ENCODE measurements around the gene NFE2L3. TPM values are rescaled to one million over a fixed set of nuclear protein-coding genes. Genes with fewer than 3 reads are reported as not detected.

Gene NFE2L3
- total RNA-seq, 4 donors from 2014 or later: 2.0 to 8.4 (median 5.6) TPM

- intact Hi-C loops (cut with DNase I): no loop called here
- DNase-seq: no peak
- Histone ChIP-seq H3K4me3 (no peak overlapping the region), H3K4me1 (no peaks in the 10 kb centered on the region), H3K36me3 (no peaks in the 10 kb centered on the region), H3K27ac (no peak overlapping the region), H3K9me3 (no peaks in the 10 kb centered on the region), H3K27me3 (peaks cover 0 to 17% (median 0%) of the 10 kb centered on the region in 4 donors)
- 77 to 80% methylated on average over 5 of the region's 5 CpGs for WGBS, 2 donors
- TF ChIP-seq CTCF (IDR thresholded peaks at IDR 0.05) (no peak), POLR2A (IDR thresholded peaks at IDR 0.05) (no peak)
These were observed 72.4 kb downstream of the NFE2L3 start for GRCh38 chr7:26224359-26224758.

- DNase-seq: no peak
- 86 to 88% methylated on average over 2 of the region's 2 CpGs for WGBS, 2 donors
- Histone ChIP-seq H3K36me3 (no peaks in the 10 kb centered on the region), H3K9me3 (no peaks in the 10 kb centered on the region), H3K4me1 (no peaks in the 10 kb centered on the region), H3K4me3 (no peak overlapping the region), H3K27me3 (peaks cover 0 to 17% (median 0%) of the 10 kb centered on the region in 4 donors), H3K27ac (no peak overlapping the region)
- intact Hi-C loops (cut with DNase I): no loop called here
- TF ChIP-seq CTCF (IDR thresholded peaks at IDR 0.05) (no peak), POLR2A (IDR thresholded peaks at IDR 0.05) (no peak)
These were observed 76.0 kb downstream of the NFE2L3 start for GRCh38 chr7:26227987-26228386.

- Histone ChIP-seq H3K9me3 (no peaks in the 10 kb centered on the region), H3K27ac (no peak overlapping the region), H3K27me3 (peaks cover 0 to 6% (median 0%) of the 10 kb centered on the region in 4 donors), H3K4me3 (no peak overlapping the region), H3K4me1 (no peaks in the 10 kb centered on the region), H3K36me3 (no peaks in the 10 kb centered on the region)
- no peak for TF ChIP-seq CTCF (IDR thresholded peaks at IDR 0.05)
- no peak for TF ChIP-seq POLR2A (IDR thresholded peaks at IDR 0.05)
- WGBS, 2 donors: 67 to 71% methylated on average over 5 of the region's 5 CpGs
- no peak for DNase-seq
- intact Hi-C loops (cut with DNase I): no loop called here
These were observed 82.0 kb downstream of the NFE2L3 start for GRCh38 chr7:26233902-26234511.

Other genes with a start within 250 kb of the NFE2L3 start
- 100 to 1,000 TPM; 148 to 256 (median 203) TPM for gene HNRNPA2B1, start 48.5 kb downstream of the NFE2L3 start, total RNA-seq
- gene CBX3, start 49.5 kb downstream of the NFE2L3 start, total RNA-seq: 10 to 100 TPM; 24.6 to 85.3 (median 74.2) TPM
- gene SNX10, start 139.7 kb downstream of the NFE2L3 start, total RNA-seq: 1 to 10 TPM in 3 of 4 donors, not detected in 1; 2.7 to 7.4 (median 3.6) TPM

Measured in esophagus squamous epithelium (tissue), 5 donors.